ENCODE data around the gene TPRG1.

The TPRG1 gene

DNA sequence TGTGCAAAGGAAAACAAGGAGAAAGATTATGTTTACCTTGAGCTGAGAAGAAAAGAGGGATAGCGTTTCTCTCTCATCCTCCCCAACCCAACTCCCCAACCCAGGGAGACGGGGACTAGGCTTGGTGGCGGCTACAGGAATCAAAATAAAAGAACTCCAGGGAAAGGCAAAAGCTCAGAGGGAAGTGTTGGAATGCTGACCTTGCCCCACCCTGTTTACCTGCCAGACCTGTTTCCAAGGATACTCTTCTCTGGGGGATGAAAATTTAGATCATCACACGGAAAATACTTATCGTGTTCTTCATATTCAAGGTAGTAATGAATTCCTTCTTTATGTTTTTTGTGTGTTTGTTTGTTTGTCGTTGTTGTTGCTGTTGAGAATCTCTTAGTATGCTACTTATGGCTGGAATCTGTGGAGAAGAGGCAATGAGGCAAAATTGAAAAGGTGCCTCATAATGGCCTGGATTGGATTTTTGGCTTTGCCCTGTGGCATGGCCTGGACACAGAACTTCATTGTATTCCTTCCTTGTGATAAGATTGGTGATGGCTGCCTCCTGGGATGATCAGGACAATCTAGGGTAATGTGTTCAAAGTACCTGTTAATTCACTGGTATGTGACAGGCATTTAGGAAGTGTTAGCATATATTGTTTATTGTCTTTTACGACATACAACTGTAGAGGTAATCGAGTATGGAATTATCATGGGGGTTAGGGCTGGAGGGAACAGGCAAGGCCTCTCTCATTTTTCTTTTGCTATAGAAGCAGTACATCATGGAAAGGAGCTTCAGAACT lies 11.1 kb upstream of the TPRG1 start:
- FAIRE-seq (no peak), DNase-seq (ENCODE audit: extremely low spot score, insufficient read length, low read depth) (no peak)

DNA sequence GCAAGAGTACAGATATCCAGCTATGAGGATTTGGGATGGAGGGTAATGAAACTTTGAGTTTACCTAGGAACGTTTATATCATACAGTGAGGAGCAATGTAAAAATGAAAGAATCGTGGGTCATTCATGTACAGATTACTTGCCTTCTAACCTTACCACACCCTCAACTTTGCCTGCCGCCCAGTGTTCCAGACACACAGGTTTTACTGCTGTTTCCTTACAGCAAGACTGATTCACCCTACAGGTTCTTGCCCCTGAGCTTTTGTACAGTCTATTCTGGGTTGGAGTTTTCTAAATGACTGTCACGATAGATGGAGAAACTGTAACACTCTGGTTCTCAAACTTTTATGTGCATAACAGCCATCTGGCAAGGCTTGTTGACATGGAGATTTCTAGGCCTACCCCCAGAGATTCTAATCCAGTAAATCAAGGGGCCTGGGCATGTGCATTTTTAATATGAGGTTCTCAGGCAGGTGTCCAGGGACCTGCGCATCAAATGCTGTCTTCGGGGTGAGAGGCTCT lies 6.6 kb upstream of the TPRG1 start:
- no peak for DNase-seq (ENCODE audit: extremely low spot score, insufficient read length, low read depth)
- FAIRE-seq = no peak

DNA sequence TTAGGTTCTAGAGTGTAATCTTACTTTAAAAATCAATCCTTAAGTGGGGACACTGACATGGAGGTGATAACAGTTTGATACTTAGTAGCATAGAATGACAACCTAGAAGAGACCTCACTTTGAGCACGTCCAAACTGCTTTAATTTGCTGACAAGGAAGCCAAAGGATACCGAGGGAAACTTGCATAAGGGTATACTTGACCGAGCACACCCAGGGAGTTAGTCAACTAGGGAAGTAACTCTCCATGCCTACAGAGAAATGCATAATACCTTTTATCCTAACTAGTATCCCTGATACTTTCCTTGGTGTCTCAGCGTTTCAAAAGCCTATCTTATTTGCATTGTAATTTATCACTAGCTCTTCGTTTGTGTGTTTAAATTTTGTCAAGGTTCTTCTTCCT lies 5.5 kb upstream of the TPRG1 start:
- FAIRE-seq = no peak
- no peak for DNase-seq (ENCODE audit: extremely low spot score, insufficient read length, low read depth)

DNA sequence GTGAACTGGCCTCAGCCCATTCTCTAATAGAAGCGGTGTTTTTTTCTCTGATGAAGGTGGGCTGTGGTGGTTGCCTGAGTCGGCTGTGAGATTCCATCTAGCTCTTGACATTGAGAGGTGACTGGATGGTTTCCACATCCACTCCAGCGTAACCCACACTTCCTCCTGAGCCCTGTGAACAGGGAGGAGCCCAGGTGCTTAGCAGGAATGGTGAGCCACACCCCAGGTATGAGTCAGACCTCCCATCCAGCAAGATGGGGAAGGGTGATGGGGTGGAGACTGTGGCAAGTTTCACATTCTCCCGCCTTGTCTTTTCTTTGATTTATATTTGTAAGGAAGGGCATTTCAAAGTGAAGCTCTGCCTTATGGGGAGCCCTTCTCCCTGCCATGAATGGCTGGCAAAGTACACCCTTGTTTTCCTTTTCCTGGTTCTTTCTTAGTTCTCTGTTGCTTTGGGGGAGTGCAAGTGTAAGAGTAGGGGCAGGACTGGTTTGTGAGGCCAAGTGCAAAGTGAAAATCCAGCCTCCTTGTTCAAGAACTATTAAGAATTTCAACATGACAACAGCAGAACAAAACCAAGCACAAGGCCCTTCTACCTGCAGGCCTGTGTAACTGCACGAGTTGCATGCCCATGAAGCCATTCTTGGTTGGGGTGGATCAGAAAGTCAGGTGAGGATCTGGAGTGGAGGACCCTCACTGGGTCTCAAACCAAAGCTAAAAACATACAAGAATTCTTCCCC lies 4.6 kb upstream of the TPRG1 start:
- DNase-seq (ENCODE audit: extremely low spot score, insufficient read length, low read depth) (no peak), FAIRE-seq (no peak)

DNA sequence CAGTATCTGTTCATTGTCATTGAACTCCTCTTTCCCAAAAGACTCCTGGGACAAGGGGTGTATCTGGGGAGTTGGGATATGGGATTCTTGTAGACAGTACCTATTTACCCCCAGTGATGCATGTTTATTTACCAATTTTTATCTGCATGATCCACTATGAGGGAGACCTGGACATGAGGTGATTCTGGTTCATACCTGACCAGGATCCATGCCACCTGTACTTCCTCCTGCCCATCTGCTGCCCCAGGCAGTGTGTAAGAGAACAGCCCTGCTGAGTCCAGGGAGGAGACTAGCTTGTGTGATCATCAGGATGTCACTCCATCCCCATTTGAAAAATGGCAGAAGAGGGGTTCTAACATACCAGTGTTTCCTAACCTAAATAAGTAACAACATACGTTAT lies 3.1 kb upstream of the TPRG1 start:
- no peak for DNase-seq (ENCODE audit: extremely low spot score, insufficient read length, low read depth)
- no peak for FAIRE-seq

DNA sequence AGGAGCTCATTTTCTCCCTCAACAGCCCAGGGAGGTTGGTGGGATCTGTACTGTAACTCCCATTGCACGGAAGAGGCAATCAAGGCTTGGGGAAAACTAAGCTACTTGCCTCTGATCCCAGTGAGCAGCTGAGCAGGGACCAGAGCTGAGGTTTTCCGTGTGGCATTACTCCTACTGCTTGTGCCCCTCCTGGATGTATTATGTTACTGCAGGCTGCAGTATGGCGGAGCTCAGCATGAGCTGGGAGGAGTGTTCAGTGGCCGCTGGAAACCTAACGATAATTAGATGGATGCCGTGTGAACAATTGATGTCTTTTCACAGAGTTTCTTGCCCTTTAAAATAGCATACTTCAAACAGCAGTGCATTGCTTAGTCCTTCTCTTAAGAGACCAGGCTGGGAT lies 2.0 kb upstream of the TPRG1 start:
- FAIRE-seq = no peak
- no peak for DNase-seq (ENCODE audit: extremely low spot score, insufficient read length, low read depth)

DNA sequence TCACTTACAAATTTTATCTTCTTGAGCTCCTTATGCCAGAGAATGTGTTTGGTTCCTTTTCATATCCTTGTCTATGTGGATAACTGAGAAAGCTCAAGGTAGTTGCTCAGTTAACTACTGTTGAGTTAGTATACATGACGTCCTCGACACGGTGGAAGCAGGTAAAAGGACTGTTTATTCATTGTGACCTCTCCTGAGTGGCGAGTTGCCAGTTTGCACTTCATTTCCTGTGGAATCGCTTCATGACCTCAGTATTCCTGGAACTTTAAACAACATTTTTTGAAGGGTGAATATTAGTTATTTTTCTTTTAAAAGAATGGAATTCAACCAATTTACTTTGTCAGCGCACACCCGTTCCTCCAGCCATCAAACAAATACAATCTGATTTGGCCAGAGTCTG lies 1.2 kb upstream of the TPRG1 start:
- no peak for FAIRE-seq
- DNase-seq (ENCODE audit: extremely low spot score, insufficient read length, low read depth) = no peak

DNA sequence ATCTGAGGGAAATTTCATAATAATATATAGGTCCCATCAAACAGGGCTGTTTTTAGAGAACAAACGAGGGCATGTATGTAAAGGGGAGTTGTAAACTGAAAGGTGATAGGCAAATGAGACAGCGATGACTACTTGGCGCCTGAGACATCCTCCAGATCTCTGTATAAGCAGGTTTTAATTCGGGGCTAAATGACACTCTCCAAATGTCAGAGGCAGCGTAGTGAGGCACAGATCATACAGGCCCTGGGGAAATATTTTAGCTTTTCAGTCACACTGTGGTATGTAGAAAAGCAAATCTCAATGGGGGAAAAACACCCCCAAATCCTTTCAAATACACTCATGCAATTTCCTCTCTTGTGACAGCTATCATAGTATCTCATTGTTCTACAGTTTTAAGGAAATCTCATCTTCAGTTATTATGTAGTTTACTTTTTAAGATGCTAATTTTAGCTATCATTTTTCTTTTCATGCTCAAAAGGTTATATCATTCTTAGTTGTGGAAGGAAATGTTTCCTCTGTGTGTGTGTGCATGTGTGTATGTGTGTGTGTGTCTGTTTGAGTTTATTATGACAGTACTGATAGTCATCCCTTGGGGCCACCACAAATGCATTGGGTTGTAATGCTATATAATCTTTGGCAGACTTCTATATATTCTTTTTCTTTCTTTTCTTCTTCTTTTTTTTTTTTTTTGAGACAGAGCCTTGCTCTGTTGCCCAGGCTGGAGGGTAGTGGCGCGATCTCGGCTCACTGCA lies 1.1 kb downstream of the TPRG1 start:
- FAIRE-seq (no peak), DNase-seq (ENCODE audit: extremely low spot score, insufficient read length, low read depth) (no peak)

DNA sequence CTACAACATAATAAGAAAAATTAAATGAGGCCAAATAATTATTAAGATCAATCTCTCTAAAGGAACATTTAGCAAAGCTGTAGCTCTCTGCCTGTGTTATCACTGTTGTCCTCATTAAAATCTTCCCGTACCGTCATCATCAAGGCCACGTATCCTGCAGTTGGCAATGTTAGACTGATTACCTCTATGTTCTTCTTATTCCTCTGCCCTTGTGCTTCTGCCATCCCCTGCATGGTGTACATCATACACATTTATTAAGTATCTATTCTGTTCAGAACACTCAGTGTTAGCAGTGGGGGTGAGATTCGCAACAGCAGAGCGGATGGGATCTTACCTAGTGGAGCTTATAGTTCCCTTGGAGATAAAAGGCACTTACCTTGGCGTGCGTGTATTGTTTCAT lies 12.8 kb downstream of the TPRG1 start:
- DNase-seq (ENCODE audit: extremely low spot score, insufficient read length, low read depth) (no peak), FAIRE-seq (no peak)

DNA sequence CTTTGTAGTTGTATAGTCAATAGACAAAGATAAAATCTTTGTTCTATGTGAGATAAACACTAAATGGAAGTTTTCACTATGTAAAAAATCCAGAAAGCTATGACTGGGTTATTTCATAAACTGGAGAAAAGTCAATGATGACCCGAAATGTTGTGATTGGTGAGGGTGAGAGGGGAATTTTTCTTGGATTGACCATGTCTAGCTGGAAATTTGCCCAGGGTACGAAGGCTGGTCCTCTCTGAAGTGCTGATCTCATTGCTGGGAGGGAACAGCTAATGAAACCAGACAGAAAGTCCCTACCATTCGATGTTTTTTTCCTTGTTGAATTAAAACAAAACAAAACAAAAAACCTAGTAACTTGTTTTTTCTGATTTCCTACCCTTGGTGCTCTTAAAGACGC lies 14.3 kb downstream of the TPRG1 start:
- no peak for DNase-seq (ENCODE audit: extremely low spot score, insufficient read length, low read depth)
- FAIRE-seq = no peak

DNA sequence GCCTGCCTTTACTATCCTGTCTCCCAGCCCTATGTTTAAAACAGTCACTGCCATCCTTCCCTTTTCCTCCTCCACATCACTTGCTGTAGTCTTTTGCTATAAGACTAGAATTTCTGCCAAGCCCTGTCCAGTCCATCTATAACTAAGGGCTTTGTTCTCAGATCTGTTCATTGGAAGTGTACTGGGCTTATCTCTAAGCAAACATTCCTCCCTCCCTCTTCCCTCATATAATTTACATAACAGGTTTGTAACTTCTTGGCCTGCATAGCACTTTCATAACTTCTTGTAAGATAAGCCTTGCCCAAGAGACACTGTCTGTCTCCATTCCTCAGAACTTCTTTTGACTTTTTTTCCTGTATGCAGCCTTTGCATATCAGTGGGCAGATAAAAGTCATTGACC lies 16.7 kb downstream of the TPRG1 start:
- no peak for FAIRE-seq
- DNase-seq (ENCODE audit: extremely low spot score, insufficient read length, low read depth) = no peak

DNA sequence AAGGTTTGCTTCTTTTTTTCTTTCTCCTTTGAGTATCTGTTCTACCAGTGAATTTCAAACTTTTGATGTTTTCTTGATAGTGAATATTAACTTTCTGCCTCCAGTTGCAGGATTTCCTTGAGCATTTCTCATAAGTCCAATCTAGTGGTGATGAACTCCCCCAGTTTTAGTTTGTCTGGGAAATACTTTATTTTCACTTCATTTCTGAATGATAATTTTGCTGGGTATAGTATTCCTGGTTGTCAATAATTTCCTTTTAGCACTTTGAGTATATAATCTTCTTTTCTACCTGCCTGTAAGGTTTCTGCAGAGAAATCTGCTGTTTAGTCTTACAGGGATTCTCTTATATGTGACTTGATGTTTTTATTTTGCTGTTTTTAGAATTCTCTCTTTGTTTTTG lies 21.0 kb downstream of the TPRG1 start:
- FAIRE-seq (peak; percentile 5), DNase-seq (ENCODE audit: extremely low spot score, insufficient read length, low read depth) (no peak)

DNA sequence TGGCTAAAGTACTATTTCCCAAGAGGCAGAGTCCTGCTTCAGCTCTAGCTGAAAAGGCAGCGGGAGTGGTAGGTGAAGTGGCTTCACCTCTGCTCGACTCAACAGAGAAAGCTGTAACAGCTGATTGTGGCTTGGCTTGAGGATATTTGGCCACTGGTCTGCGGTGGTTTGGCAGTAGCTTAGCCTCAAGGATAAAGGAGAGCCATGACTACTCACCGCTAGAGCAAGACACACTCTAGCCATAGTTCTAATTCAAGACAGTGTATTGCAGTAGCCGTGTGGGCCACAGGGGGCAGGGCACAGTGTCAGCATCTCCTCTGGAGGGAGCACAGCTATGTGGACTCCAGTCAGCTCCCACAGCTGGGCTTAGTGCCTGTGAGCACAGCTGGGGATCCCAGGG lies 23.5 kb downstream of the TPRG1 start:
- DNase-seq (ENCODE audit: extremely low spot score, insufficient read length, low read depth) = no peak

DNA sequence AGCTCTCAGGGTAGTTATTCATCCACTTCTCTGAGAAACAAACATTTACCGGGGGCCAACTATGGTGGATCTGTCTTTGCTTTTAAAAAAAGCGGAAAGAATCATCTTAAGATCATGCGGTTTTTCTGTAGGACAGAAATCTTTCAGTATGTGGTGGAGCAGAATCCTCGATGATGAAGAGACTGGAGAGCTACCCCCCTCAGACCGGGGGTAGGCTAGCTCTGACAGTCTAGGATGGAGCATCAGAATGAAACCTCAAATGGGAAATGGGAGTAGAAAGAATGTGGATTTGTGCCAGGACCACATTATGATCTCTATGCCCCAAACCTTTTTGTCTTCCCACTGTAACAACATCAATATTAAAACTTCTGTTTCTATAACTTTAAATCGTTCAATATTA lies 30.3 kb downstream of the TPRG1 start:
- FAIRE-seq = no peak
- DNase-seq (ENCODE audit: extremely low spot score, insufficient read length, low read depth) = no peak

More for the DNA sequence above, 23.5 kb downstream of the TPRG1 start:
- FAIRE-seq = no peak

DNA sequence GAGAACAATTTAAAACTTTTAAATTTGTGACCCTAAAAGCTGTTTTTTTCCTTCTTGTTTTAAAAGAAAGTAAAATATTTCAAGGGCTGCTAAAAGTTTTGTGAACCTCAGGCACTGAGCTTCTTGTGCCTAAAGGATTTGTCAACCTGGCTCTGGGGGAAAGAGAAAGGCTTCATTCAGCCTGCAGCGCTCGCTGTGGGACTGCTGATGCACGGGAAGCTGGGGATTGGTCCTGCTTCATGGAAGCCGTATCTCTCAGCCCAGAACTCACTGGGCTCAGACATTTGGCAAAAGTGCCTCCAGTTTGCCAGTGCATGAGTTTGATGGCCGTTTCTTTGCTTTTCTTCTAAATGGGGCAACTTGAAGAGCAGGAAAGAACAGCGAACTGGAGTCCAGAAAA lies 30.8 kb downstream of the TPRG1 start:
- no peak for FAIRE-seq

DNA sequence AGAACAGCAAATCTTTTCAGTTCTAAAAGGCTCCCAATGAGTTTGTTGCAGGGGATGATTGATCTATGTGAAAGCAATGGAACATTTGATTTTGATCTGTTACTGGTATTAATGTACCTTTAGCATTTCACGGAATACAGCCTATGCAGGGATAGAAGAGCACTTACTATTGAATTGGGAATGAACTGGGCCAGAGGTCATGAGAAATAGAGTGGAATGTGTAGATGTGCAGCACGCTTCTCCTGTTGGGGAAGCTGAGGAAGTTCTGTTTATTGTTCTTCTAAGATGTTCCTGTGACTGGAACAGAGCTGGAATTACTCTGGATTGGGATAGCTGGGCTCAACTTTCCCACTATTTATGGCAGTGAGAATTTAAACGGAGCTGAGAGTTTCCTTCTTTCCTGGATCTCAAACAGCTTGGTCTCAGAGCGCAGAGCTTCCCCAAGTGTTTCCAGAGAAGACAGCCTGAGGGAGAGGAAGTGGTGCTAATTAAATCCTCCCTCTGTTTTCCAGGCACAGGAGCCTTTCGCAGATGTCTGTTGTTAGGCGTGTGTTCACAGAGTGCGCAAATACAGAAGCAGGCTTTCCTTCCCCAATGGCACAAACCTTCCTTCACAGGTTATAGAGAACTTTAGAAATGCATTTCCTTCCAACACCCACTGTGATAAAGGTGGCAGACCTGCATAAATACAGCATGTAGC lies 32.5 kb downstream of the TPRG1 start:
- FAIRE-seq (no peak), DNase-seq (ENCODE audit: extremely low spot score, insufficient read length, low read depth) (no peak)

More for the DNA sequence above, 30.8 kb downstream of the TPRG1 start:
- DNase-seq (ENCODE audit: extremely low spot score, insufficient read length, low read depth) = no peak

DNA sequence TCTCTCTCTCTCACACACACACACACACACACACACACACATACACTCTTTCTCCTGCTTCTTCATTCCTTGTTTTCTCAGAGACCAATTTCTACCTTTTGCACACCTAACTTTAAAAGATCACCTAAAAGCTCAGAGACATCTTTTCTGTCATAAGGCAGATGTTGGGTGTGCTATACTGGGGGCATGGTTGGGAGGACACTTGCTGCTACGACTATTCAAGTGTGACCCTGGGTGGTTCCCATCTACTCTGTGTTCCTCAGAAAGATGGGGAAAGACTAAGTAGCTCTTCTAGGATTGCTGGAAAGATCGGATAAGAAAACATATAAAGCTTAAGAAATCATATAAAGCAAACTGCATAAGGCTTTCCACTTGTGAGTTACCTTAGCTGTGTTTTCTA lies 33.2 kb downstream of the TPRG1 start:
- no peak for FAIRE-seq
- DNase-seq (ENCODE audit: extremely low spot score, insufficient read length, low read depth) = no peak

DNA sequence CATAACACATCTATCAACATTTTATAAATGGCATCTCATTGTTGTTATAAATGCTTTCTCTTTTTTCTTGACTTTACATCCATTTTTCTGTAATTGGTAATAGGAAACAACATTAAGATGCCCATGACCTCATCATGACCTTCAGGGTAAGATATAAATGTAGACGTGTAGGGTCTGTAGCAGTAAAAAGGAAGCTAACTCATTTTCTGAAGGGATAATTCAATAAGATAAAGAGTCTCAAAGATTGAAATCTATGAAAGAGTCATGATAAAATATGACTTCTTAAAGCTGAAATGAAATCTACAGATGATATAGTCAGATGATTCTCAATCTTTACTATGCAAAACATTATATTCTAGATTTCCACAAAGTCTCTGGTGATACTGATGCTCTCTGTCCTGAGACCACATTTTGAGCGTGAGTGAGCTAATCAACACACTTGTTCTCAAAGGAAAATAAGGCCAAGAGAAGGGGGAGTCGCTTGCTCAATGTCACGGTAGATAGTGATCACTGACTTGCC lies 38.5 kb downstream of the TPRG1 start:
- FAIRE-seq = no peak
- DNase-seq (ENCODE audit: extremely low spot score, insufficient read length, low read depth) = no peak

DNA sequence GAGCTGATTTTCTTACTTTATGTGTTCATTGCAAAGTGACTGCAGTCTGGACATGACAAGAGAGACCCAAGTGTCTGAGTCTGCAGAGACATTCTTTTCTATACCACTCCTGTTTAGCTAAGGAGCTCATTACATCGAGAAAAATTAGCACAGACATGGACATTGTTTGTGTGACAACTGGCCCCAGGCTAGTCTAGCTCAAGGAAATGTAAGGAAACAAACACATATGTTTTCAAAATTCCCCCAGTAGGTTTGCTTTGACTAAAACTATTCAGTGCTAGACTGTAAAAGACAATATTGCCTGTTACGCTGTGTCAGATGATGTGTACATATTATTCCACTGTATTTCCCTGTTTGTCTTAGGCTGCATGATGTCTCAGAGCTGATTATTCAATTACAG lies 40.9 kb downstream of the TPRG1 start:
- no peak for DNase-seq (ENCODE audit: extremely low spot score, insufficient read length, low read depth)
- no peak for FAIRE-seq

DNA sequence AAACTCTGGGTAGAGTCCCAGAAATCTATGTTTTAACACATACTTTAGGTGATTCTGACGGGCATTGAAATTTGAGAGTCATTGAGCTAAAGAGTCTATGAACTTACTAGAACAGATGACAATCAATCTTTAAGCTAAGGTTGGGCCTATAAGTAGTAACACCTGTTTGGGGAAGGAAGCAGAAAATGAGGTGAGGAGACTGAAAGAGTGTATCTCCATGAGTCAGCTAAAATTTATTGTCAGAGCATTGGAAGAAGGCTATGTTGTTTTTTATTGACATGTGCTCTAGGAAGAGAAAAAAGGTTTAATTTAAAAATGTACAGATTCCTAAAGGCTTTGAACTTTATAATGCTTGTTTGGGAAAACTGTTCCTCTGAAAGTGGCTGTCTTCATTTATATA lies 42.9 kb downstream of the TPRG1 start:
- FAIRE-seq (no peak), DNase-seq (ENCODE audit: extremely low spot score, insufficient read length, low read depth) (no peak)

Measured in GM18507 (cell line).